ENCODE results near the gene KIAA0825.
A peak's percentile ranks its signal among the peaks of the same experiment; 100 is the strongest.

KIAA0825 gene

GRCh38 chr5:94314460-94315131 lies 303.8 kb downstream of the KIAA0825 start:
- no peak for TF ChIP-seq CTCF (IDR thresholded peaks at IDR 0.05; ENCODE audit: low read depth, low read length)
- no peak overlapping the region for H3K4me3 ChIP-seq (replicated peaks in 1 of 2; ENCODE audit: low read depth in 2 of 2, low read length in 2 of 2)
- peak; percentile 19 to 32 for DNase-seq (ENCODE audit: low read depth in 2 of 2)

GRCh38 chr5:94313696-94314095 lies 304.7 kb downstream of the KIAA0825 start:
- no peak overlapping the region for H3K4me3 ChIP-seq (replicated peaks in 1 of 2; ENCODE audit: low read depth in 2 of 2, low read length in 2 of 2)
- TF ChIP-seq CTCF (IDR thresholded peaks at IDR 0.05; ENCODE audit: low read depth, low read length), result no peak
- DNase-seq (ENCODE audit: low read depth in 2 of 2), result no peak

- no peak for TF ChIP-seq CTCF (IDR thresholded peaks at IDR 0.05; ENCODE audit: low read depth, low read length)
- H3K4me3 ChIP-seq (replicated peaks in 1 of 2; ENCODE audit: low read depth in 2 of 2, low read length in 2 of 2), result no peak overlapping the region
- DNase-seq (ENCODE audit: low read depth in 2 of 2), result no peak
Measured at GRCh38 chr5:94313188-94313587, 305.2 kb downstream of the KIAA0825 start.

- H3K4me3 ChIP-seq (replicated peaks in 1 of 2; ENCODE audit: low read depth in 2 of 2, low read length in 2 of 2), result no peak overlapping the region
- no peak for TF ChIP-seq CTCF (IDR thresholded peaks at IDR 0.05; ENCODE audit: low read depth, low read length)
- DNase-seq (ENCODE audit: low read depth in 2 of 2), result no peak
Measured at GRCh38 chr5:94312298-94312697, 306.1 kb downstream of the KIAA0825 start.

- no peak for TF ChIP-seq CTCF (IDR thresholded peaks at IDR 0.05; ENCODE audit: low read depth, low read length)
- no peak overlapping the region for H3K4me3 ChIP-seq (replicated peaks in 1 of 2; ENCODE audit: low read depth in 2 of 2, low read length in 2 of 2)
- DNase-seq (ENCODE audit: low read depth in 2 of 2), result no peak
Measured at GRCh38 chr5:94310833-94311232, 307.6 kb downstream of the KIAA0825 start.

- no peak for DNase-seq (ENCODE audit: low read depth in 2 of 2)
- no peak overlapping the region for H3K4me3 ChIP-seq (replicated peaks in 1 of 2; ENCODE audit: low read depth in 2 of 2, low read length in 2 of 2)
- TF ChIP-seq CTCF (IDR thresholded peaks at IDR 0.05; ENCODE audit: low read depth, low read length), result no peak
Measured at GRCh38 chr5:94309141-94309540, 309.3 kb downstream of the KIAA0825 start.

- TF ChIP-seq CTCF (IDR thresholded peaks at IDR 0.05; ENCODE audit: low read depth, low read length), result no peak
- DNase-seq (ENCODE audit: low read depth in 2 of 2), result no peak
- no peak overlapping the region for H3K4me3 ChIP-seq (replicated peaks in 1 of 2; ENCODE audit: low read depth in 2 of 2, low read length in 2 of 2)
Measured at GRCh38 chr5:94308442-94308841, 310.0 kb downstream of the KIAA0825 start.

Measured in cardiac fibroblast (primary cell).